Small intestine (tissue), 7 donors: ENCODE data around the gene SYCE1L. TPM values are rescaled to one million over a fixed set of nuclear protein-coding genes. Genes with fewer than 3 reads are reported as not detected.

ENCODE experiments used
- DNase-seq, 2 donors: peaks; one replicate each; pipeline versions ENCODE4 v3.0.0 to v3.0.0-alpha.2; 2013
- FAIRE-seq: peaks from 2 replicates; lab custom pipeline; 2012; peaks lifted over from hg19 to GRCh38; lab: Jason Lieb, UNC
- H3K27ac ChIP-seq, 3 donors: one replicate each; pipeline ENCODE4 v1.5.1; 2013; ENCODE audit warnings: low read length in 2 of 3, mild to moderate bottlenecking in 2 of 3, control low read depth in 1 of 3, inconsistent platforms in 1 of 3, low read depth in 1 of 3, moderate library complexity in 1 of 3
- H3K27me3 ChIP-seq, 3 donors: one replicate each; pipeline ENCODE4 v1.6.1; 2013; ENCODE audit warnings: low read length in 3 of 3, inconsistent platforms in 1 of 3; ENCODE audit not compliant: control insufficient read depth in 3 of 3, insufficient read depth in 3 of 3
- H3K36me3 ChIP-seq, 3 donors: one replicate each; pipeline ENCODE4 v1.6.1; 2013; ENCODE audit warnings: low read length in 3 of 3, inconsistent platforms in 1 of 3, low read depth in 1 of 3, mild to moderate bottlenecking in 1 of 3, moderate library complexity in 1 of 3; ENCODE audit not compliant: control insufficient read depth in 3 of 3, insufficient read depth in 2 of 3
- H3K4me1 ChIP-seq, 3 donors: one replicate each; pipeline ENCODE4 v1.6.1; 2013; ENCODE audit warnings: low read length in 2 of 3, inconsistent platforms in 1 of 3, low read depth in 1 of 3, mild to moderate bottlenecking in 1 of 3, moderate library complexity in 1 of 3; ENCODE audit not compliant: control insufficient read depth in 3 of 3, insufficient read depth in 2 of 3
- H3K4me3 ChIP-seq, 3 donors: one replicate each; pipeline ENCODE4 v1.5.1; 2013; ENCODE audit warnings: low read length in 3 of 3, control low read depth in 1 of 3, inconsistent platforms in 1 of 3, low read depth in 1 of 3, mild to moderate bottlenecking in 1 of 3, moderate library complexity in 1 of 3
- H3K9me3 ChIP-seq, 2 donors: one replicate each; pipeline ENCODE4 v1.6.1; 2013; ENCODE audit warnings: low read depth in 1 of 2, low read length in 1 of 2; ENCODE audit not compliant: control insufficient read depth in 2 of 2, insufficient read depth in 1 of 2
- WGBS, 3 donors: extraction: QIAGEN DNeasy Blood & Tissue Kit; methylation state at CpG; one replicate each; pipeline ENCODE4 v1.1.7; 2013; 5-methylcytosine and 5-hydroxymethylcytosine counted together
- polyA plus RNA-seq, 4 donors: library from polyadenylated mRNA; stranded (reverse) in 3 of 4; unstranded in 1 of 4; fragments of 200-250 nt in 3 of 4; fragments of 120-200 nt in 1 of 4; gene quantifications; one replicate each; pipeline versions ENCODE4 v1.2.1 to v1.2.3, GENCODE V29; 2013
- donor health status: healthy with polysubstance abuse.
- donor health status: control.
- donor health status: control.
- donor health status: Bipolar disorder and iron deficiency.
- donor health status: healthy.

The SYCE1L gene
- polyA plus RNA-seq, 4 donors = 4.1 to 6.0 (median 5.3) TPM

- Histone ChIP-seq H3K4me1 (no peaks in the 10 kb centered on the region), H3K36me3 (no peaks in the 10 kb centered on the region), H3K27me3 (peaks cover 0 to 2% (median 0%) of the 10 kb centered on the region in 3 donors), H3K4me3 (no peak overlapping the region), H3K27ac (no peak overlapping the region), H3K9me3 (no peaks in the 10 kb centered on the region)
- DNase-seq (no peak), FAIRE-seq (no peak)
- 49 to 71% (median 66%) methylated on average over 2 of the region's 2 CpGs for WGBS, 3 donors
Measured at GRCh38 chr16:77246150-77246549, 46.9 kb downstream of the SYCE1L start.

GRCh38 chr16:77250400-77250799 is 51.2 kb downstream of the SYCE1L start:
- Histone ChIP-seq H3K4me3 (no peak overlapping the region), H3K27ac (no peak overlapping the region), H3K27me3 (peaks cover 0 to 2% (median 0%) of the 10 kb centered on the region in 3 donors), H3K9me3 (no peaks in the 10 kb centered on the region), H3K4me1 (no peaks in the 10 kb centered on the region), H3K36me3 (no peaks in the 10 kb centered on the region)
- 75 to 86% (median 82%) methylated on average over 4 of the region's 4 CpGs for WGBS, 3 donors
- no peak for DNase-seq
- FAIRE-seq = no peak

Other genes with a start within 250 kb of the SYCE1L start
- gene MON1B, start 8.2 kb upstream of the SYCE1L start, polyA plus RNA-seq = 10 to 100 TPM; 16.5 to 32.4 (median 20.0) TPM
- gene ADAMTS18, start 235.6 kb downstream of the SYCE1L start, polyA plus RNA-seq = 1 to 10 TPM in 1 of 4 donors, under 1 TPM in 1, not detected in 2; 0.03 to 2.2 TPM